Vagina (tissue), 2 donors: ENCODE results near the gene THADA. TPM values are rescaled to one million over a fixed set of nuclear protein-coding genes. Genes with fewer than 3 reads are reported as not detected.
A peak's percentile ranks its signal among the peaks of the same experiment; 100 is the strongest.

Experiments used
- DNase-seq, 2 donors: peaks; one replicate each; pipeline ENCODE4 v3.0.0-alpha.2; 2017; ENCODE audit errors: extremely low spot score in 2 of 2
- H3K27ac ChIP-seq: fragments of 200-600 bp; sonication (generic); one replicate; pipeline ENCODE4 v1.5.1; 2019
- H3K27me3 ChIP-seq: fragments of 200-600 bp; sonication (generic); one replicate; pipeline ENCODE4 v1.5.1; 2019
- H3K36me3 ChIP-seq, 2 donors: fragments of 200-600 bp; sonication (generic); one replicate each; pipeline ENCODE4 v1.5.1; 2017 to 2019
- H3K4me1 ChIP-seq: fragments of 200-600 bp; sonication (generic); one replicate; pipeline ENCODE4 v1.5.1; 2019
- H3K4me3 ChIP-seq, 2 donors: fragments of 200-600 bp; sonication (generic); 1 replicate in 1 of 2; 2 replicates in 1 of 2; pipeline ENCODE4 v1.5.1; 2016 to 2019
- H3K9me3 ChIP-seq: fragments of 200-600 bp; sonication (generic); one replicate; pipeline ENCODE4 v1.5.1; 2019
- POLR2A ChIP-seq, 2 donors: fragments of 450-650 bp; IDR thresholded peaks; one replicate each; pipeline ENCODE4 v1.6.1; 2017; ENCODE audit warnings: antibody characterized with exemption in 2 of 2, mild to moderate bottlenecking in 2 of 2, moderate library complexity in 2 of 2
- POLR2AphosphoS5 ChIP-seq, 2 donors: sonication (generic); formaldehyde crosslinking; IDR thresholded peaks; one replicate each; pipeline ENCODE4 v1.9.0; 2017; ENCODE audit warnings: antibody characterized with exemption in 2 of 2, mild to moderate bottlenecking in 2 of 2, low read depth in 1 of 2; ENCODE audit not compliant: insufficient read depth in 1 of 2
- intact Hi-C: fragments of 100-400 bp; cut with DNase I; formaldehyde crosslinking; loops from one replicate; pipeline ENCODE4 v1.15.1; 2023
- total RNA-seq: library from RNA; depleted of rRNA; stranded (reverse); fragments of >200 nt; gene quantifications from one replicate; pipeline ENCODE4 v1.2.3, GENCODE V29; 2016
- TF ChIP-seq, protein P1 (sequence below), 3 experiments: fragments of 450-650 bp in 2 of 3; fragments of 200-600 bp in 1 of 3; sonication (generic) in 1 of 3; IDR thresholded peaks; one replicate each; pipeline ENCODE4 v1.5.1; 2017 to 2019; ENCODE audit warnings: antibody characterized with exemption in 3 of 3, mild to moderate bottlenecking in 2 of 3, moderate library complexity in 2 of 3

THADA gene
- total RNA-seq, 1 donor from 2014 or later = 32.2 TPM

DNA sequence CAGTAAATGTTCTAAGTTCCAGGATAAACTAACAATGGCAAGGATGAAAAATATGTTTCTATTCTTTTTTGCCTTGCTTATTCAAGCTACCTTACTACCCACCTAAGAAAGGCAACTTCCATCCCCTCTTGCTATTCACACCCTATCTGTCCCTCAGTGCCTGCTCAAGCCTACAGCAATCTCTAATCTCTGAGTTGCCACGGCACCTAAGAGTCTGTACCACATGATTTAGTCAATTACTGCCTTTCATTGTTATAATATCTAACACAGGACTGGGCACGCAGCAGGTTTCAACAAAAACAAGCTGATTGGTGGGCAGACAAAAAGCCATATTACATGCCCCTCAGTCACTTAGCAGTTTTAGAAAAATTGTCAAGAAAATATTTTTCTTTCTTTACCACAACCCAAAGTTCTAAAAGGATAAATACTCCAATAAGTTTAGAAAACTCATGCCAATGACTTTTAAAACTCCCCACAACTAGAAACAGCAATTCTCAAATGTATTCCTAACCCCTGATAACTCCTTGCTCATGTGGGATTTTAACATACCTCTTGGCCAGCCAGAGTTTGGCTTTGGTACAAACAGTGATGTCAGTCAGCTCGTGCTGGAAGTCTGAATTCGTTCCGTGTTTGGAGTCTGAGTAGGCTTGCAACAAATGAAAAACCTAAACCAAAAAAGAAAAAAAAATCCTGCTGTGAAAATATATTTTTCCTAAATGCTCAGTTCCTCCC lies 252.1 kb downstream of the THADA start:
- peaks cover 86% of the 10 kb centered on the region for H3K4me1 ChIP-seq
- DNase-seq = no peak
- H3K27ac ChIP-seq = peak overlapping the region; percentile 86
- no peaks in the 10 kb centered on the region for H3K9me3 ChIP-seq
- H3K36me3 ChIP-seq = no peaks in the 10 kb centered on the region
- peak in 1 of 2 donors; percentile 80 for TF ChIP-seq POLR2AphosphoS5 (IDR thresholded peaks at IDR 0.05; ENCODE audit: insufficient read depth in 1 of 2, low read depth in 1 of 2)
- TF ChIP-seq, protein P1, sequence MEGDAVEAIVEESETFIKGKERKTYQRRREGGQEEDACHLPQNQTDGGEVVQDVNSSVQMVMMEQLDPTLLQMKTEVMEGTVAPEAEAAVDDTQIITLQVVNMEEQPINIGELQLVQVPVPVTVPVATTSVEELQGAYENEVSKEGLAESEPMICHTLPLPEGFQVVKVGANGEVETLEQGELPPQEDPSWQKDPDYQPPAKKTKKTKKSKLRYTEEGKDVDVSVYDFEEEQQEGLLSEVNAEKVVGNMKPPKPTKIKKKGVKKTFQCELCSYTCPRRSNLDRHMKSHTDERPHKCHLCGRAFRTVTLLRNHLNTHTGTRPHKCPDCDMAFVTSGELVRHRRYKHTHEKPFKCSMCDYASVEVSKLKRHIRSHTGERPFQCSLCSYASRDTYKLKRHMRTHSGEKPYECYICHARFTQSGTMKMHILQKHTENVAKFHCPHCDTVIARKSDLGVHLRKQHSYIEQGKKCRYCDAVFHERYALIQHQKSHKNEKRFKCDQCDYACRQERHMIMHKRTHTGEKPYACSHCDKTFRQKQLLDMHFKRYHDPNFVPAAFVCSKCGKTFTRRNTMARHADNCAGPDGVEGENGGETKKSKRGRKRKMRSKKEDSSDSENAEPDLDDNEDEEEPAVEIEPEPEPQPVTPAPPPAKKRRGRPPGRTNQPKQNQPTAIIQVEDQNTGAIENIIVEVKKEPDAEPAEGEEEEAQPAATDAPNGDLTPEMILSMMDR (IDR thresholded peaks at IDR 0.05) = no peak
- TF ChIP-seq POLR2A (IDR thresholded peaks at IDR 0.05) = no peak
- intact Hi-C loops = no loop called here
- no peaks in the 10 kb centered on the region for H3K27me3 ChIP-seq
- H3K4me3 ChIP-seq = no peak overlapping the region

DNA sequence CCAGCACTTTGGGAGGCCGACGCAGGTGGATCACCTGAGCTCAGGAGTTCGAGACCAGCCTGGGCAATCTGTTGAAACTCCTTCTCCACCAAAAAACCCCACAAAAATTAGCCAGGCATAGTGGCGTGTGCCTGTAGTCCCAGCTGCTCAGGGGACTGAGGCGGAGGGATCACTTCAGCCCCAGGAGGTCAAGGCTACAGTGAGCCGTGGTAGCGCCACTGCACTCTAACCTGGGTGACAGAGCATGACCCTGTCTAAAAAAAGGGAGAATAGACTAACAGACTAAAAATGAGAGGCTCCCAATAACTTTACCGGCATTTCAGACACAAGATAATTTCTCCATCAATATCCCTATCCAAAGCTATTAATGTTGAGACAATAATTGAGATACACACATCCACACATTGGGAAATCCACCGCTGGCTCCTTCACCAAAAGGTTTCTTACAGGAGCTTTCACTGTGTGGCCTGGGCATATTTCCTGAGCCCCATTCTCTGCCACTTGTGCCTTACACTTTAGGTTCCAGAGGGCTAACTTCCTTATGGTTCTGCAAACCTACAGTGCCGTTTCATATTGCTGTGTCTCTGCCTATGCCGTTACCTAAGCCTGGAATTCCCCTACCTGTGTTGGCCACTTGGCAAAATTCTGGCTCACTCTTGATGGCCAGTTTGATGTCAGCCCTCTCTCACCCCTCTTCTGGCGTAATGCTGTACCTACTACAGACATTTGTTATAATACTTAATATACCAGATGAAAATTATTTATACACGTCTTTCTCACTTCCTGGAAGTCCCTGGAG lies 253.7 kb downstream of the THADA start:
- no peaks in the 10 kb centered on the region for H3K9me3 ChIP-seq
- H3K4me3 ChIP-seq = no peak overlapping the region
- no peaks in the 10 kb centered on the region for H3K36me3 ChIP-seq
- TF ChIP-seq POLR2A (IDR thresholded peaks at IDR 0.05) (no peak), POLR2AphosphoS5 (IDR thresholded peaks at IDR 0.05; ENCODE audit: insufficient read depth in 1 of 2, low read depth in 1 of 2) (no peak)
- TF ChIP-seq, protein P1 (IDR thresholded peaks at IDR 0.05) = no peak
- DNase-seq = no peak
- no peaks in the 10 kb centered on the region for H3K27me3 ChIP-seq
- peaks cover 71% of the 10 kb centered on the region for H3K4me1 ChIP-seq
- peak overlapping the region; percentile 86 for H3K27ac ChIP-seq
- intact Hi-C loops = no loop called here

DNA sequence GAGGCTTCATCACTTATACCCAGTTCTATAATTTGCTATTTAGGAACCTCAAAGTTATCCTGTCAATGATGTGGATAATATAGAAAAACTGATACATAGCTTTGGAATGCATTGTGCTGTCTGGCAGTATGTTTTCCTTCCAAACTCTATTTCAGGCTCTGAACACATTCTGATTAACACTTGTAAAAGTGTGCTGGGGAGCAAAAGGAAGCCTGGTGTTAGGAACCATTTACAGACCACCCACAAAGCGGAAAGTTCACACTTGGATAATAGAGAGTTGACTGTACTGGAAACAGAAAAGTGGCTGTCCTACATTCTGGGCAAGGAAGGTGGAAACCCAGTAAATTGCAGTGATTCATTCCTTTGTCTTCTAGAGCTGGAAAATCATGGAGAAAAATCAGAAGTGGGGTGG lies 254.9 kb downstream of the THADA start:
- no peak overlapping the region for H3K4me3 ChIP-seq
- no peaks in the 10 kb centered on the region for H3K36me3 ChIP-seq
- DNase-seq = no peak
- H3K27me3 ChIP-seq = no peaks in the 10 kb centered on the region
- H3K4me1 ChIP-seq = peaks cover 67% of the 10 kb centered on the region
- no peaks in the 10 kb centered on the region for H3K9me3 ChIP-seq
- intact Hi-C loops = no loop called here
- H3K27ac ChIP-seq = peak overlapping the region; percentile 86
- TF ChIP-seq, protein P1 (IDR thresholded peaks at IDR 0.05) = no peak
- TF ChIP-seq POLR2A (IDR thresholded peaks at IDR 0.05) (no peak), POLR2AphosphoS5 (IDR thresholded peaks at IDR 0.05; ENCODE audit: insufficient read depth in 1 of 2, low read depth in 1 of 2) (no peak)

GRCh38 chr2:43340066-43340465 lies 255.8 kb downstream of the THADA start:
- DNase-seq = no peak
- no peaks in the 10 kb centered on the region for H3K36me3 ChIP-seq
- H3K4me1 ChIP-seq = peaks cover 58% of the 10 kb centered on the region
- no peaks in the 10 kb centered on the region for H3K27me3 ChIP-seq
- peak; percentile 19 to 58 for TF ChIP-seq POLR2AphosphoS5 (IDR thresholded peaks at IDR 0.05; ENCODE audit: insufficient read depth in 1 of 2, low read depth in 1 of 2)
- TF ChIP-seq, protein P1 (IDR thresholded peaks at IDR 0.05) = no peak
- H3K4me3 ChIP-seq = no peak overlapping the region
- H3K27ac ChIP-seq = peak overlapping the region; percentile 86
- no peaks in the 10 kb centered on the region for H3K9me3 ChIP-seq
- intact Hi-C loops = no loop called here
